ENCODE measurements around the gene CACNA1S.

Gene CACNA1S

DNA sequence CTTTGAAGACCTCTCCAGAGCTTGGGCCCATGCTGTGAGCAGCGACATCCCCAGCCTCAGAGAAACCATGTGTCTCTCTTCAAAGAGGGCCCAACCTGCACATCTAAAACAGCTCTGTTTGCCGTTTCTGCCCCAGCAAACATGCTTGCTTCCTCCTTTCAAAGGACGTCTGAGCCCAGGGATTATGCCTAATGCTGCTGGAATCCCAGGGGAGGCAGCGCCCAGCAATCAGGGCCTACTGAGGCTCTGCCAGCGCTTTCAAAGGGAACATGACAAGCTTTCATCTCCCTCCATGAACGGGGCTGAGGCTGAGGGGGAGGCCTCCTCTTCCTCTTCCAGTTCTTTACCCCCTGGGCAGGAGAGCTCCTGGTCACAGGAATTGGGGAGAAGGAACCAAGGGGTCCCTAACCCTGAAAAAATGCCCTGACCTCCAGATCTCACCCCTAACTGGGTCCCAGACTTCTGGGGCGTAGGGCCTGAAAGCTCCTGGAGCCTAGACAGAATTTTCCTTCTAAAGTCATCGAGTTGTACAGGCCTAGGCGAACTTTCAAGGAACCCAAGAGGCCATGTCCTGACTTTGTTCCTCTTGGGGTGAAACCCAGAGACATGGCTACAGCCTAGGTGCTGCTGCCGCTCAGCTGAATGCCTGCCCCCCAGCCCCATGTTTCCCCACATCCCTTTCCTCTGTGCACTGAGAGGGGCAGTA lies 28.2 kb upstream of the CACNA1S start:
- no peak for DNase-seq (ENCODE audit: low read depth in 2 of 3, low spot score in 2 of 3)

- DNase-seq (ENCODE audit: low read depth in 2 of 3, low spot score in 2 of 3), result no peak
Measured at GRCh38 chr1:201139756-201140155, 27.5 kb upstream of the CACNA1S start.

- DNase-seq (ENCODE audit: low read depth in 2 of 3, low spot score in 2 of 3), result no peak
Measured at GRCh38 chr1:201139306-201139705, 27.1 kb upstream of the CACNA1S start.

DNA sequence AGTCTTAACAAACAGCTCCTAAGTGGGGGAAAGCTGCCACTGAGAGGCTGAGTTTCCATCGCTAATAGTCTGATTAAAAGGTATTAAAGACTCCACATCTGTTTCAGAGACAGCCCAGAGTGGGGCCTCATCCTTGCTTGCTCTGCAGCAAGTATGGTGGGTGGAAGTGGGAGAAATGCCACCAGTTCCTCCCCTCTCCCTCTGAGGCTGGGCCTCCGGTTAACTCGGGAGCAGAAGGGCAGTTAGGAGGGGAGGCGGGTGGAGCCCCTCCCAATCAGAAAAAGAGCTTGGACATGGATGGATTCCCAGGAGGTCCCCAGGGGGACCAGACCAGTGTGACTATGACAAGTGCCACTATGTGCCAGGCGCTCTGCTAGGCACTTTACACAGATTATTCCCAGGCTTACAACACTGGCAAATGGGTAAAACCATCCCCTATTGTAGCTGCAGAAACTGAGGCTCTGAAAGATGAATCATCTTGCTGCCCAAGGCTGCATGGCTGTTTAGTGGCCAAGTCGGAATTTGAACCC lies 26.1 kb upstream of the CACNA1S start:
- DNase-seq (ENCODE audit: low read depth in 2 of 3, low spot score in 2 of 3), result no peak

- no peak for DNase-seq (ENCODE audit: low read depth in 2 of 3, low spot score in 2 of 3)
Measured at GRCh38 chr1:201137579-201138310, 25.5 kb upstream of the CACNA1S start.

DNA sequence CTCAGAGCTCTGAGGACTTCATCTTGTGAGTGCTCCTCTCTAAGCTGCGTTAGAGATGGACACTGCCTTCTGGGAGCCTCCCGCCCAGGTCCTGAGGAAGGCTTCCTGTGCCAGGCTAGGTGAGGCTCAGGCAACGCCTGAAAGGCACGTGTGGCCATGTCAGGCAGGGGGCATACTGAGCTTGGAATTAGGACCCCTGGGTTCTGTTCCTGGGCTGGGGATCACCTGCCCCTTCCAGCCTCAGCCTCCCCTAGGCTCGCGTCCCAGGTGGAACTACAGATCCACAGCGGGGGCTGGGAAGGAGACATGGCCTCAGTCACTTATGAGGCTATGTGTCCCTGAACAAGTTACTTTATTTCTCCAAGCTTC lies 24.8 kb upstream of the CACNA1S start:
- no peak for DNase-seq (ENCODE audit: low read depth in 2 of 3, low spot score in 2 of 3)

DNA sequence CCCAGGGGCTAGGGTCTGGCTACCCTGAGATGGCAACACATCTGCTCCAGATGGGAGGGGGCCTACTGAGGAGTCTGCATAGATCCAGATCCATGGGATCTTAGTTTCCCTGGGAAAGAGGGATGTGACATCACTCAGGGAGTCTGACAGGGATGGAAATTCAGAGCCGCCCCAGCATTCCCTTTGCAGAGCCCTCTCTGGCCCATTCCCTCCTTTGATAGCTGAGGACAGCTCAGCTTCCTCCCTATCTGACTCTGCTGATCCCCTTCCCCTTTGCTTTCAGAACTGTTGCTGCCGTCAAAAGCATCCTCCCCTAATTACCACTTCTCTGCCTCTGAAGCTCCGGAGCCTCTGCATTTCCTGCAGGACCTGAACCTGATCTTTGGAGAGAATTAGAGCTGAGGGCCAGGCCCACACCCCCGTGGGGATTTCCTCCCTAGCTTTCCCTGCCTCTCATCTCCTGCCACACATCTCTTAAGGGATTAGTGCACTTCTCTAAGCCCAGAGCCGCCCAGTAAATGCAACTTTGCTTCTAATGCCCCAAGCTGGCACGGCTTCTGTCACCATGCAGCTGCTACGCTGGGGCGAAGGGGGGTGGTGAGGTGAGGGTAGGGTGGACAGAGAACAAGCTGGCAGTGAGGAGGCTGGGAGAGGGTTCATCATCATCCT lies 24.3 kb upstream of the CACNA1S start:
- DNase-seq (ENCODE audit: low read depth in 2 of 3, low spot score in 2 of 3), result no peak

DNA sequence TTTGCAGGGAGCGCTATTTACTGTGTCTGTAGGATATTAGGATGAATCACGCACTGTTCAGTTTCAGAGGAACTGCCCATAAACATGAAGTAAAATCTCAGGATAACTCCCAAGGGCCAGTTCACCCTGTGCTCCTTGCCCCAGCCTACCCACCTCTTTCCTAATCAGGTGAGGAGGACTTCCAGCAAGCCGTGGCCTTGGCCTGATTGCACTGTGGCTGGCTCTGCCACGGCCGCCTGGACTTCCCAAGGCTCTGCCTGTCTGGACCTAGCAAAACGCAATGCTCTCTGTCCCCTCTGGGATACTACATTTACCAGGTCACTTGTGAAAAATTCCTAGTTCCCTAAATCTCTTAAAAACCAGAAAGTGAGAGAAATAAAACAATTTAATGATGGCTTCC lies 22.2 kb upstream of the CACNA1S start:
- no peak for DNase-seq (ENCODE audit: low read depth in 2 of 3, low spot score in 2 of 3)

DNA sequence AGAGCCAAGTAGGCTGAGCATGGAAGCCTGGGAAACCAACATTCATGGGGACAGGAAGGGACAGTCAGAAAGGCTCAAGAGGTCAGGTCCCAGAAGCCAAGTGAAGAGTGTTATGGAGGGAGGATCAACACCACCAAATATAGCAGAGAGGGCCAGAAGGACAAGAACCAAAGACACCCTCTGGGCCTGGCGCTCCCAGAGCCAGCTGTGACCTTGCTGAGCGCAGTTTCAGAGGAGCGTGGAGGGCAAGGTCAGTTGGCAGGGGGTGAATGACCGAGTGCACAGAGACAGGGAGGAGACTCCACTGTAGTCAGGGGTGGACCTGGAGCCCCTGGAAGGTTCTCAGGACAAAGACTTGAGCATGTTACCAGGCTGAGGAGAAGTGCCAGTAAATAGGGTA lies 19.2 kb upstream of the CACNA1S start:
- DNase-seq (ENCODE audit: low read depth in 2 of 3, low spot score in 2 of 3), result no peak

- DNase-seq (ENCODE audit: low read depth in 2 of 3, low spot score in 2 of 3), result no peak
Measured at GRCh38 chr1:201128962-201129361, 16.7 kb upstream of the CACNA1S start.

GRCh38 chr1:201128476-201128875 lies 16.2 kb upstream of the CACNA1S start:
- no peak for DNase-seq (ENCODE audit: low read depth in 2 of 3, low spot score in 2 of 3)

DNA sequence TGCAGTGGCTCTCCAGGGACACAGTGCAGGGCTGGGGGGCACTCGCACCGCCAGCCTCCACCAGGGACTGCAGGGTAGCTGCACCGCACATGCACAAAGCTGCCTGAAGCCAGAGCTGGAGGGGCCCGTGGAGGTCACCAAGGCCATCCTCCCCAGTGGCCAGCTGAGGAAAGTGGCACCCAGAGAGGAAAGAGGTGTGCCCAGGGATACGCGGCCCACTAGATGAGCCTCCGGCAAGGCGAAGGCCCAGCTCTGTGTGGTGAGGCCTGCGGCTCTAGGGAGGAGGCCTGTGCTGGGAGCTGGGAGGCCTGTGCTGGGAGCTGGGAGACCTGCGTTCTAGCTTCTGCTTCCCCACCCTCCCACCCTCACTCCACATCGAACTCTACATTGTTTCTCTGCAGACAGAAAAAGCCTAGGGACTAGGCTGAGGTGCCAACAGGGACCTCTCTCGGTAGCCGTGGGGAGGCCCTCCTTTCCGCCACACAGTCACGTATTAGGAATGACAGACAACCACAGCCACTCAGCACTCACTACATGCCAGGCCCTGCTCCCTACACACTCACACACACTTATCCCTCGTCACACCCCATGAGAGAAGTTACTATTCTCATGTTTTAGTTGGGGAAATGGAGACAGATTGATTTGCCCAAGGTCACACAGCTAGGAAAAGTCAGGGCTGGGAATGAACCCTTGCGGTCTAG lies 15.7 kb upstream of the CACNA1S start:
- no peak for DNase-seq (ENCODE audit: low read depth in 2 of 3, low spot score in 2 of 3)

- DNase-seq (ENCODE audit: low read depth in 2 of 3, low spot score in 2 of 3), result no peak
Measured at GRCh38 chr1:201126832-201127754, 14.9 kb upstream of the CACNA1S start, which contains the start of gene ASCL5. Gene ASCL5 (minus strand): TSS chr1:201127184. CDS start chr1:201115372, 11,812 bp downstream.

- no peak for DNase-seq (ENCODE audit: low read depth in 2 of 3, low spot score in 2 of 3)
Measured at GRCh38 chr1:201126463-201126831, 14.2 kb upstream of the CACNA1S start.

GRCh38 chr1:201125800-201126199 lies 13.6 kb upstream of the CACNA1S start:
- DNase-seq (ENCODE audit: low read depth in 2 of 3, low spot score in 2 of 3), result no peak

GRCh38 chr1:201125019-201125418 lies 12.8 kb upstream of the CACNA1S start:
- DNase-seq (ENCODE audit: low read depth in 2 of 3, low spot score in 2 of 3), result no peak

DNA sequence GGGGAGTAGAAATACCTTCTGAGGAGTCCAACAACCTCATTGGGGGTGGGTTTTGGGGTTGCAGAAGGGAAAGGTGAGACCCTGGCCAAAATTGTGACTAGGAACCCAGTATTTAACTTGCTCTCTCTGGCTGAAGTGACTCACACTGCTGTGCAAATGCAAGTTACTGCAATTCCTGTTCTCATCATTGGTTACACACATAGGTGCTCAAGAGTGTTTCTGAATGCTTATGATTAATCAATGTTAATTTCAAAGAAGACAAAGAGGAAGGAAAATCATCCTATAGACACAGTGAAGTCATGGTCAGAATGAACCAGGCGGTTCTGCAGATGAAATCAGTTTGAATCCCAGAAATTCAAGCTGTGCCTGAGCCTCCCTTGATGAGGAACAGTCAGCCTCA lies 11.6 kb upstream of the CACNA1S start:
- no peak for DNase-seq (ENCODE audit: low read depth in 2 of 3, low spot score in 2 of 3)

- DNase-seq (ENCODE audit: low read depth in 2 of 3, low spot score in 2 of 3), result no peak
Measured at GRCh38 chr1:201122321-201122957, 10.2 kb upstream of the CACNA1S start.

- peak in 2 of 3 experiments; percentile 11 to 30 for DNase-seq (ENCODE audit: low read depth in 2 of 3, low spot score in 2 of 3)
Measured at GRCh38 chr1:201119206-201120197, 7.3 kb upstream of the CACNA1S start.
